CD14-positive monocyte (primary cell): ENCODE results near the gene PODXL. TPM values are rescaled to one million over a fixed set of nuclear protein-coding genes. Genes with fewer than 3 reads are reported as not detected.

Experiments
- DNase-seq, 3 donors: peaks; one replicate each; pipeline ENCODE4 v3.0.0-alpha.2; 2011 to 2022
- H2AFZ ChIP-seq: 2 replicates; pipeline ENCODE4 v1.6.0; 2012; ENCODE audit warnings: mild to moderate bottlenecking, low read depth, low read length, inconsistent platforms; ENCODE audit not compliant: insufficient read depth, poor library complexity, severe bottlenecking
- H3K27ac ChIP-seq, 2 donors: 1 replicate in 1 of 2; 2 replicates in 1 of 2; pipeline ENCODE4 v1.5.1; 2012 to 2013; ENCODE audit warnings: low read length in 2 of 2, control low read depth in 1 of 2, inconsistent platforms in 1 of 2, low read depth in 1 of 2, mild to moderate bottlenecking in 1 of 2
- H3K27me3 ChIP-seq, 2 donors: one replicate each; pipeline versions ENCODE4 v1.6.0 to v1.6.1; 2011 to 2013; ENCODE audit warnings: low read length in 2 of 2; ENCODE audit not compliant: control insufficient read depth in 2 of 2, insufficient read depth in 2 of 2
- H3K36me3 ChIP-seq, 2 donors: replicated peaks in 1 of 2; 1 replicate in 1 of 2; 2 replicates in 1 of 2; pipeline versions ENCODE4 v1.5.1 to v1.6.1; 2012 to 2013; ENCODE audit warnings: low read length in 2 of 2, control low read depth in 1 of 2, inconsistent platforms in 1 of 2, mild to moderate bottlenecking in 1 of 2; ENCODE audit not compliant: insufficient read depth in 2 of 2, control insufficient read depth in 1 of 2
- H3K4me1 ChIP-seq, 2 donors: 1 replicate in 1 of 2; 2 replicates in 1 of 2; pipeline versions ENCODE4 v1.5.1 to v1.6.1; 2012 to 2013; ENCODE audit warnings: low read length in 2 of 2, control low read depth in 1 of 2, inconsistent platforms in 1 of 2, mild to moderate bottlenecking in 1 of 2, moderate library complexity in 1 of 2; ENCODE audit not compliant: insufficient read depth in 2 of 2, control insufficient read depth in 1 of 2
- H3K4me2 ChIP-seq: replicated peaks from 2 replicates; pipeline ENCODE3; 2012; ENCODE audit warnings: low read length, moderate library complexity, mild to moderate bottlenecking; ENCODE audit not compliant: poor library complexity, severe bottlenecking; ENCODE audit errors: extremely low read depth
- H3K4me3 ChIP-seq, 3 experiments: fragments of 200-600 bp in 1 of 3; sonication (generic) in 1 of 3; replicated peaks in 1 of 3; 1 replicate in 2 of 3; 2 replicates in 1 of 3; pipeline ENCODE4 v1.5.1; 2011 to 2013; ENCODE audit warnings: low read length in 3 of 3, mild to moderate bottlenecking in 3 of 3, control low read depth in 2 of 3, low read depth in 2 of 3, inconsistent platforms in 1 of 3, moderate library complexity in 1 of 3
- H3K79me2 ChIP-seq: 2 replicates; pipeline ENCODE4 v1.6.0; 2012; ENCODE audit warnings: mild to moderate bottlenecking, control low read depth, inconsistent platforms, low read length, moderate library complexity; ENCODE audit not compliant: insufficient read depth
- H3K9ac ChIP-seq: 2 replicates; pipeline ENCODE4 v1.6.0; 2017; ENCODE audit warnings: low read length, mild to moderate bottlenecking; ENCODE audit not compliant: insufficient read depth, poor library complexity, severe bottlenecking
- H3K9me3 ChIP-seq, 2 donors: replicated peaks in 1 of 2; 1 replicate in 1 of 2; 2 replicates in 1 of 2; pipeline versions ENCODE4 v1.5.1 to v1.6.1; 2012 to 2013; ENCODE audit warnings: low read length in 2 of 2, control low read depth in 1 of 2; ENCODE audit not compliant: control insufficient read depth in 1 of 2, insufficient read depth in 1 of 2
- H4K20me1 ChIP-seq: 2 replicates; pipeline ENCODE4 v1.6.0; 2012; ENCODE audit warnings: mild to moderate bottlenecking, low read length, control low read depth, moderate library complexity; ENCODE audit not compliant: insufficient read depth
- H3K27ac Mint-ChIP-seq, 7 donors: one replicate each; pipeline ENCODE4 v1.8.0; 2020; ENCODE audit warnings: mild to moderate bottlenecking in 7 of 7, mixed read lengths in 7 of 7, moderate library complexity in 6 of 7, inconsistent platforms in 2 of 7
- H3K27me3 Mint-ChIP-seq, 3 donors: one replicate each; pipeline ENCODE4 v1.8.0; 2021 to 2022; ENCODE audit warnings: low read depth in 3 of 3, mild to moderate bottlenecking in 3 of 3, mixed read lengths in 3 of 3, moderate library complexity in 3 of 3, inconsistent platforms in 1 of 3
- H3K36me3 Mint-ChIP-seq, 2 donors: one replicate each; pipeline ENCODE4 v1.8.0; 2020; ENCODE audit warnings: mixed read lengths in 2 of 2, inconsistent platforms in 1 of 2, mild to moderate bottlenecking in 1 of 2
- H3K4me1 Mint-ChIP-seq: one replicate; pipeline ENCODE4 v1.8.0; 2020; ENCODE audit warnings: mild to moderate bottlenecking, mixed read lengths
- H3K4me3 Mint-ChIP-seq, 2 donors: one replicate each; pipeline ENCODE4 v1.8.0; 2020; ENCODE audit warnings: mild to moderate bottlenecking in 2 of 2, mixed read lengths in 2 of 2, moderate library complexity in 1 of 2
- H3K9me3 Mint-ChIP-seq, 7 donors: one replicate each; pipeline ENCODE4 v1.8.0; 2020 to 2022; ENCODE audit warnings: mixed read lengths in 7 of 7, mild to moderate bottlenecking in 6 of 7, moderate library complexity in 6 of 7, inconsistent platforms in 2 of 7
- CTCF ChIP-seq: fragments of 200-600 bp; IDR thresholded peaks from one replicate; pipeline ENCODE4 v1.8.0; 2022; ENCODE audit warnings: antibody characterized with exemption, mild to moderate bottlenecking
- WGBS: methylation state at CpG from one replicate; pipeline ENCODE4 v1.1.5; 2013; ENCODE audit warnings: missing lambda C conversion rate; ENCODE audit not compliant: insufficient coverage; 5-methylcytosine and 5-hydroxymethylcytosine counted together
- intact Hi-C, 2 donors: fragments of 100-400 bp; cut with micrococcal nuclease; formaldehyde crosslinking; loops; one replicate each; pipeline versions ENCODE4 v1.15.0 to v1.15.1; 2023
- polyA plus RNA-seq, 3 donors: library from polyadenylated mRNA; depleted of rRNA in 1 of 3; unstranded in 2 of 3; stranded (reverse) in 1 of 3; fragments of 300-500 nt in 2 of 3; fragments of >200 nt in 1 of 3; fragmentation: Illumina TruSeq in 2 of 3; gene quantifications; 1 replicate in 2 of 3; 2 replicates in 1 of 3; pipeline ENCODE4 v1.2.3, GENCODE V29; 2012 to 2021

PODXL gene
- polyA plus RNA-seq, 3 donors: 0.20 to 0.25 TPM; not detected in 1

- intact Hi-C loops: no loop called here
- Mint-ChIP-seq H3K9me3 (no peaks in the 10 kb centered on the region), H3K27ac (no peak overlapping the region), H3K27me3 (peaks cover 2 to 13% (median 10%) of the 10 kb centered on the region in 3 donors), H3K36me3 (no peaks in the 10 kb centered on the region), H3K4me3 (no peak overlapping the region), H3K4me1 (no peaks in the 10 kb centered on the region)
- Histone ChIP-seq H3K4me1 (no peaks in the 10 kb centered on the region), H3K27ac (no peak overlapping the region), H3K4me2 (no peak overlapping the region), H2AFZ (no peak overlapping the region), H3K79me2 (no peaks in the 10 kb centered on the region), H3K9ac (no peak overlapping the region), H3K4me3 (no peak overlapping the region), H3K27me3 (no peaks in the 10 kb centered on the region), H4K20me1 (no peaks in the 10 kb centered on the region), H3K36me3 (no peaks in the 10 kb centered on the region), H3K9me3 (no peaks in the 10 kb centered on the region)
- no peak for DNase-seq
- WGBS: 93% methylated on average over 4 of the region's 6 CpGs
- TF ChIP-seq CTCF: no peak
Measured at GRCh38 chr7:131574741-131575140, 18.3 kb upstream of the PODXL start.

- intact Hi-C loops: no loop called here
- Histone ChIP-seq H3K36me3 (no peaks in the 10 kb centered on the region), H3K9ac (no peak overlapping the region), H3K27ac (no peak overlapping the region), H3K4me1 (no peaks in the 10 kb centered on the region), H3K4me2 (no peak overlapping the region), H4K20me1 (no peaks in the 10 kb centered on the region), H3K27me3 (no peaks in the 10 kb centered on the region), H3K79me2 (no peaks in the 10 kb centered on the region), H2AFZ (no peak overlapping the region), H3K4me3 (no peak overlapping the region), H3K9me3 (no peaks in the 10 kb centered on the region)
- H3K9me3 Mint-ChIP-seq: peaks cover 0 to 2% (median 0%) of the 10 kb centered on the region in 7 donors
- H3K4me3 Mint-ChIP-seq: no peak overlapping the region
- peaks cover 1 to 9% (median 7%) of the 10 kb centered on the region in 3 donors for H3K27me3 Mint-ChIP-seq
- WGBS: 96% methylated on average over 5 of the region's 5 CpGs
- no peaks in the 10 kb centered on the region for H3K36me3 Mint-ChIP-seq
- H3K27ac Mint-ChIP-seq: no peak overlapping the region
- no peak for TF ChIP-seq CTCF
- H3K4me1 Mint-ChIP-seq: no peaks in the 10 kb centered on the region
- DNase-seq: no peak
Measured at GRCh38 chr7:131570401-131570800, 14.0 kb upstream of the PODXL start.
